ENCODE measurements around the gene NT5C2. TPM values are rescaled to one million over a fixed set of nuclear protein-coding genes. Genes with fewer than 3 reads are reported as not detected.
"Not testable (repeated sequence)": the region's sequence is repeated elsewhere in the genome, so short reads cannot be mapped to it uniquely, and the experiment has no call there.

The NT5C2 gene
- total RNA-seq, 2 donors from 2014 or later = 88.4 to 112 TPM

GRCh38 chr10:103192451-103193106 is 493 bp downstream of the NT5C2 start:
- Histone ChIP-seq H3K4me1 (replicated peaks) (no peaks in the 10 kb centered on the region), H3K27ac (peak overlapping the region; percentile 96 to 97), H3K36me3 (no peaks in the 10 kb centered on the region), H3K9me3 (no peaks in the 10 kb centered on the region), H3K4me3 (peak overlapping the region; percentile 99), H3K27me3 (replicated peaks; ENCODE audit: insufficient read depth) (no peaks in the 10 kb centered on the region)
- TF ChIP-seq POLR2A (IDR thresholded peaks at IDR 0.05) (peak; percentile 21), POLR2AphosphoS5 (IDR thresholded peaks at IDR 0.05) (peak; percentile 66), CTCF (IDR thresholded peaks at IDR 0.05) (peak in 1 of 4 experiments; percentile 1)
- under 1% methylated on average over 61 of the region's 62 CpGs for WGBS
- DNase-seq (ENCODE audit: low spot score) = peak; percentile 58
- intact Hi-C loops (cut with DNase I) = loop anchor here (2.0 to 5.0 kb wide), 3 partner anchors 40 to 274 kb away; partner anchors contain the start of gene CNNM2

- H3K27ac ChIP-seq = peak overlapping the region; percentile 96 to 97
- no peaks in the 10 kb centered on the region for H3K9me3 ChIP-seq
- TF ChIP-seq POLR2AphosphoS5 (IDR thresholded peaks at IDR 0.05) = no peak
- peak in 1 of 4 experiments; percentile 3 for TF ChIP-seq CTCF (IDR thresholded peaks at IDR 0.05)
- no peak for DNase-seq (ENCODE audit: low spot score)
- H3K4me1 ChIP-seq (replicated peaks) = no peaks in the 10 kb centered on the region
- H3K36me3 ChIP-seq = no peaks in the 10 kb centered on the region
- intact Hi-C loops (cut with DNase I) = loop anchor here (2.0 to 5.0 kb wide), 3 partner anchors 40 to 273 kb away; partner anchors contain the start of gene CNNM2
- under 1% methylated on average over 14 of the region's 14 CpGs for WGBS
- H3K4me3 ChIP-seq = peak overlapping the region; percentile 99
- H3K27me3 ChIP-seq (replicated peaks; ENCODE audit: insufficient read depth) = no peaks in the 10 kb centered on the region
Measured at GRCh38 chr10:103192089-103192450, 1.0 kb downstream of the NT5C2 start.

GRCh38 chr10:103191198-103191597 is 1.9 kb downstream of the NT5C2 start:
- not testable (repeated sequence) for H3K27me3 ChIP-seq (replicated peaks; ENCODE audit: insufficient read depth); H3K36me3 ChIP-seq; H3K4me1 ChIP-seq (replicated peaks); DNase-seq (ENCODE audit: low spot score); H3K9me3 ChIP-seq
- Histone ChIP-seq H3K4me3 (peak overlapping the region in 1 of 2 donors; percentile 99), H3K27ac (peak overlapping the region; percentile 96 to 97)
- 51% methylated on average over 7 of the region's 7 CpGs for WGBS
- intact Hi-C loops (cut with DNase I) = loop anchor here (5.0 kb wide), 2 partner anchors 39 to 51 kb away; no protein-coding TSS in a partner anchor

GRCh38 chr10:103188853-103189252 is 4.2 kb downstream of the NT5C2 start:
- TF ChIP-seq POLR2AphosphoS5 (IDR thresholded peaks at IDR 0.05) (peak; percentile 34), CTCF (IDR thresholded peaks at IDR 0.05) (no peak)
- H3K27me3 ChIP-seq (replicated peaks; ENCODE audit: insufficient read depth) = no peaks in the 10 kb centered on the region
- peak overlapping the region in 1 of 2 donors; percentile 11 for H3K4me3 ChIP-seq
- H3K4me1 ChIP-seq (replicated peaks) = peaks cover 3% of the 10 kb centered on the region
- intact Hi-C loops (cut with DNase I) = no loop called here
- WGBS = 14% methylated on average over 6 of the region's 6 CpGs
- H3K27ac ChIP-seq = peak overlapping the region; percentile 53
- no peaks in the 10 kb centered on the region for H3K36me3 ChIP-seq
- H3K9me3 ChIP-seq = no peaks in the 10 kb centered on the region
- DNase-seq (ENCODE audit: low spot score) = no peak

GRCh38 chr10:103186128-103186527 is 6.9 kb downstream of the NT5C2 start:
- Histone ChIP-seq H3K36me3 (no peaks in the 10 kb centered on the region), H3K4me1 (replicated peaks) (peaks cover 3% of the 10 kb centered on the region), H3K27ac (peak overlapping the region; percentile 39 to 44), H3K4me3 (no peak overlapping the region), H3K9me3 (no peaks in the 10 kb centered on the region), H3K27me3 (replicated peaks; ENCODE audit: insufficient read depth) (no peaks in the 10 kb centered on the region)
- intact Hi-C loops (cut with DNase I) = no loop called here
- TF ChIP-seq CTCF (IDR thresholded peaks at IDR 0.05) = no peak
- WGBS = 67% methylated on average over 6 of the region's 6 CpGs
- DNase-seq (ENCODE audit: low spot score) = no peak
